Aorta (tissue), 5 donors: ENCODE results near the gene ACOT9. TPM values are rescaled to one million over a fixed set of nuclear protein-coding genes. Genes with fewer than 3 reads are reported as not detected.

Source experiments
- ATAC-seq: fragments of 200-7000 bp; cut with Tn5 transposase; one replicate; pipeline ENCODE4 v1.9.1; 2022; ENCODE audit warnings: moderate library complexity; ENCODE audit not compliant: low FRiP score
- DNase-seq, 2 donors: peaks; one replicate each; pipeline ENCODE4 v3.0.0-alpha.2; 2020
- H3K27ac ChIP-seq, 2 donors: one replicate each; pipeline ENCODE4 v1.5.1; 2013; ENCODE audit warnings: low read length in 2 of 2, mild to moderate bottlenecking in 2 of 2, moderate library complexity in 2 of 2, control low read depth in 1 of 2, inconsistent platforms in 1 of 2, low read depth in 1 of 2
- H3K27me3 ChIP-seq, 2 donors: one replicate each; pipeline ENCODE4 v1.6.1; 2013; ENCODE audit warnings: control low read depth in 1 of 2, low read length in 1 of 2, mild to moderate bottlenecking in 1 of 2, moderate library complexity in 1 of 2; ENCODE audit not compliant: insufficient read depth in 2 of 2, control insufficient read depth in 1 of 2
- H3K36me3 ChIP-seq, 2 donors: one replicate each; pipeline ENCODE4 v1.6.1; 2013; ENCODE audit warnings: control low read depth in 1 of 2, low read length in 1 of 2, mild to moderate bottlenecking in 1 of 2; ENCODE audit not compliant: insufficient read depth in 2 of 2, control insufficient read depth in 1 of 2
- H3K4me1 ChIP-seq, 2 donors: one replicate each; pipeline ENCODE4 v1.6.1; 2013; ENCODE audit warnings: low read length in 2 of 2, control low read depth in 1 of 2, mild to moderate bottlenecking in 1 of 2, moderate library complexity in 1 of 2; ENCODE audit not compliant: insufficient read depth in 2 of 2, control insufficient read depth in 1 of 2
- H3K4me3 ChIP-seq, 2 donors: one replicate each; pipeline ENCODE4 v1.5.1; 2013; ENCODE audit warnings: low read length in 2 of 2, control low read depth in 1 of 2, mild to moderate bottlenecking in 1 of 2
- H3K9me3 ChIP-seq: one replicate; pipeline ENCODE4 v1.6.1; 2013; ENCODE audit warnings: mild to moderate bottlenecking, low read length; ENCODE audit not compliant: control insufficient read depth
- WGBS, 2 donors: extraction: QIAGEN DNeasy Blood & Tissue Kit; methylation state at CpG; one replicate each; pipeline ENCODE4 v1.1.7; 2013; 5-methylcytosine and 5-hydroxymethylcytosine counted together
- intact Hi-C, 2 donors: fragments of 100-400 bp; cut with DNase I; formaldehyde crosslinking; loops; one replicate each; pipeline versions ENCODE4 v1.14.2 to v1.15.0; 2022
- polyA plus RNA-seq, 2 donors: library from polyadenylated mRNA; stranded (reverse); fragments of 200-250 nt; gene quantifications; one replicate each; pipeline ENCODE4 v1.2.3, GENCODE V29; 2013
- total RNA-seq, 2 donors: library from RNA; stranded (reverse); fragmentation: NEBNext Ultra II Directional; extraction: Animal tissue kit (Norgen Biotek cat#: 25700); gene quantifications; one replicate each; pipeline ENCODE4 v1.2.1, GENCODE V29; 2021
- donor health status: healthy with polysubstance abuse.
- donor health status: Bipolar disorder and iron deficiency.
- donor health status: DM: no; HTN: no; CAD: no.
- donor health status: DM: no; HTN: no; CAD: no.
- donor health status: DM: yes; HTN: yes; CAD: no.

The ACOT9 gene
- total and polyA plus RNA-seq, 4 donors: 21.7 to 69.1 (median 60.9) TPM

DNA sequence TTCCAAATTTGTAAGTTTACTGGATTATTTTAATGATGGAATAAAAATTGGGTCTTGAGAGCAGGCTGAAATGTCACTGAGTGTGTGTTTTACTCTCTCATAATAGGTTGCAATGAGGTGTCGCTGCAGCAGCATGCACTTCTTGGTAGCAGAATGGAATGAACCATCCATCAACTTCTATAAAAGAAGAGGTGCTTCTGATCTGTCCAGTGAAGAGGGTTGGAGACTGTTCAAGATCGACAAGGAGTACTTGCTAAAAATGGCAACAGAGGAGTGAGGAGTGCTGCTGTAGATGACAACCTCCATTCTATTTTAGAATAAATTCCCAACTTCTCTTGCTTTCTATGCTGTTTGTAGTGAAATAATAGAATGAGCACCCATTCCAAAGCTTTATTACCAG, 42.5 kb upstream of the ACOT9 start:
- Histone ChIP-seq H3K27ac (no peak overlapping the region), H3K4me3 (no peak overlapping the region), H3K4me1 (no peaks in the 10 kb centered on the region), H3K36me3 (no peaks in the 10 kb centered on the region), H3K9me3 (no peaks in the 10 kb centered on the region), H3K27me3 (no peaks in the 10 kb centered on the region)
- intact Hi-C loops: loop anchor here (10.0 kb wide), 1 partner anchor 91 kb away; no protein-coding TSS in a partner anchor
- DNase-seq: no peak
- no peak for ATAC-seq
- WGBS, 2 donors: 48 to 62% methylated on average over 2 of the region's 2 CpGs

DNA sequence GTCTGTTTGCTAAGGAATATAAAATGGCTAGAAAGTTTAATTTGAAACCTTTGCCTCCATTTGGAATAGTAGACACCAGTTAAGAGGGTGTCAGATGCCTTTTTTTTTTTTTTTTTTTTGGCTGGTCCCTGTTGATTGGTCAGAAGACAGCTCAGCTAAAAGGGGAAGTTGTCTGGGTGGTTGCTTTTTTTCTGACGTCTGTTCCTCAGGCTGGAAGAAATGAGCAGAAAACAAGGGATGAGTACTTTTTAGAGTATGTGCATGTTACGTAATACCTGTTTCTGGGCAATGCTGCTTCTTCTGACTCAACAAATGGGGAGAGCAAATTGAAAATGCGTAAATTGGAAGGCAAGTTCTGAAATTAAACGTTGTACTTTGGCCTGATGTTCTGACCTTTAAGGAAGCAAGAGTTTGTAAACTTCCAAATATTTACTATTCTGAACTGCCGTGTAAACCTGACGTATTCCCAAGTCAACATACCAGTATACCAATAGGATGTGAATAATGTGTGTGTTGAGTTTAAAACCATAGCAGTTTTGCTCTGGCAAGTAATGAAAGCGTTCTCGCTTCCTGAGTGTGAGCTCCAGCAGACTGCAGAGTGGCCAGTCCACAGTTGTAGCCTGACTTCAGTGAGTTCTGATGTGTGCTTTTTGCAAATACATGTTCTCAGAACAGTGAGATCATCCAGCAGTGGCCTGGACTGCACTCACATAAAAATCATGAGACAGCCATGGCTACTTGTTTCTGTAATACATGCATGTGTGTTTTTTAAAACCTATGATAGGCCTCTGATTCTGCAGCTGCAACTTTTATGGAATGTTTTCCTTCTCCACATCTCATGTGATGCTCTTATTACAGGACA, 41.6 kb upstream of the ACOT9 start:
- peak overlapping the region in 1 of 2 donors; percentile 82 for H3K27ac ChIP-seq
- H3K27me3 ChIP-seq: no peaks in the 10 kb centered on the region
- DNase-seq (no peak), ATAC-seq (no peak)
- no peaks in the 10 kb centered on the region for H3K36me3 ChIP-seq
- 16 to 49% methylated on average over 8 of the region's 8 CpGs for WGBS, 2 donors
- H3K4me3 ChIP-seq: peak overlapping the region; percentile 78 to 95
- no peaks in the 10 kb centered on the region for H3K4me1 ChIP-seq
- intact Hi-C loops: loop anchor here (10.0 kb wide), 1 partner anchor 90 kb away; no protein-coding TSS in a partner anchor
- H3K9me3 ChIP-seq: no peaks in the 10 kb centered on the region

DNA sequence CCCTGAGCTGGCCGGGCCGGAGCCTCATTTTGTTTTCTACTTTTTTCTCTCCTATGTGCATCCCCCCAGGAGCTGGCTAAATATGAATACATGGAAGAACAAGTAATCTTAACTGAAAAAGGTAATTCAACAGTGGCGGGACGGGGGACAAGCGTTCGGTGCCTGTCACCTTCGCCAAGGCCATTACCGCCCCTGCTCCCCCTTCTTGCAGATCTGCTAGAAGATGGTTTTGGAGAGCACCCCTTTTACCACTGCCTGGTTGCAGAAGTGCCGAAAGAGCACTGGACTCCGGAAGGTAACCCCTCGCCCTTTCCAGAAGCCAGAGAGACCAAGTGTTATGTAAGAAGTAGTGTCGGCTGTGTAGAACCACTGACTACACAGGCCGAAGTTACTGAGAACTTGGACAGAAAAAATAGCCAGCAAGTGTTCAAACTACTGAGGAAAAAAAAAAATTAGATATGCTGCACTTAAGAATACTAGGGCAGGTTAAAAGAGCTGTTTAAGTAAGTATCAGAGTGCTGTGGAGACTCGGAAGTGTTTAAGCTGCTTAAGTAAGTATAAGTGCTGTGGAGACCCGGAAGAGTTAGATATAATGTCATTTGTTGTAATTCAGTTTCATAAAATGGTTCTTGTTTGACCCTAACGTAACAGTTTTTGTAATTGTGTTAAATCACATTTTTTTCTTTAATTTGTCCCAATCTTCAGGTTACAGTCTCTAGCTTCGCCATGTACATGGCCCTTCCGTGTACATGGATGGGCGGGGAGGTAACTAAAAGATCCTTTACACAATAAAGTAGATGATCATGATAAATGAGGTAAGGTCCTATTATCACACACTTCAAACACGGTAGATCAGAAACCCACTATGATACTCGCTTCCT, 40.8 kb upstream of the ACOT9 start:
- intact Hi-C loops: loop anchor here (2.0 to 10.0 kb wide), 5 partner anchors 19 to 119 kb away; partner anchors contain the start of gene ACOT9 (in 1 of the 2)
- H3K27ac ChIP-seq: peak overlapping the region; percentile 7 to 66
- H3K27me3 ChIP-seq: no peaks in the 10 kb centered on the region
- peak in 1 of 2 donors; percentile 47 for DNase-seq
- WGBS, 2 donors: 14 to 45% methylated on average over 21 of the region's 21 CpGs
- H3K4me1 ChIP-seq: no peaks in the 10 kb centered on the region
- H3K9me3 ChIP-seq: no peaks in the 10 kb centered on the region
- peak overlapping the region; percentile 78 to 95 for H3K4me3 ChIP-seq
- no peaks in the 10 kb centered on the region for H3K36me3 ChIP-seq
- no peak for ATAC-seq

DNA sequence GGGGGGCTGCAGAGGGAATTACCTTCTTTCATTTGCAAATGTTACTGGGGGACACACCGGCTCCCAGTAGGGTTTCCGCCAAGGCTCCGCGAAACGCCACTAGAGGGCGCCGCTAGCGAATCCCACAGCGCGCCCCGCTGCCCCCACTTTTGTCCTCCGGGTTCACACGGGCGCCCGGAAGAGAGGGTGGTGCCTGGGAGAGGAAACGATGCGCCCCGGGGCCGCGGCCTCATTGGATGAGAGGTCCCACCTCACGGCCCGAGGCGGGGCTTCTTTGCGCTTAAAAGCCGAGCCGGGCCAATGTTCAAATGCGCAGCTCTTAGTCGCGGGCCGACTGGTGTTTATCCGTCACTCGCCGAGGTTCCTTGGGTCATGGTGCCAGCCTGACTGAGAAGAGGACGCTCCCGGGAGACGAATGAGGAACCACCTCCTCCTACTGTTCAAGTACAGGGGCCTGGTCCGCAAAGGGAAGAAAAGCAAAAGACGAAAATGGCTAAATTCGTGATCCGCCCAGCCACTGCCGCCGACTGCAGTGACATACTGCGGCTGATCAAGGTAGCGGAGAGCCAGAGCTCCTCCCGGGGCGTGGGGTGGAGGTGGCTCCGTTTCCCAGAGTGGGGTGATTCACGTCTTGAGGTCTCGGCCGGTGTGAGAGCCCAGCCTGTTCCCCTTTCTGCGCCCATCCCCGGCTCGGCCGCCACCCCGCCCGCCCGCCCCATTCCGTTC, 40.0 kb upstream of the ACOT9 start, which contains the start of gene SAT1:
SAT1 (plus strand) TSS at position 311 of the 726 bp plus-strand sequence; CDS start at position 490, 179 bp downstream.
- Histone ChIP-seq H3K9me3 (no peaks in the 10 kb centered on the region), H3K4me3 (peak within 1 kb of the TSS; percentile 78 to 95), H3K4me1 (no peaks in the 10 kb centered on the region), H3K36me3 (no peaks in the 10 kb centered on the region), H3K27me3 (no peaks in the 10 kb centered on the region), H3K27ac (peak within 1 kb of the TSS; percentile 23 to 98)
- DNase-seq (peak; percentile 97 to 98), ATAC-seq (peak; percentile 97)
- intact Hi-C loops: loop anchor here (2.0 to 10.0 kb wide), 5 partner anchors 20 to 120 kb away; partner anchors contain the start of gene ACOT9 (in 1 of the 2)
- 0 to 25% methylated on average over 55 to 58 of the region's 58 CpGs for WGBS, 2 donors

- ATAC-seq (no peak), DNase-seq (no peak)
- Histone ChIP-seq H3K9me3 (no peaks in the 10 kb centered on the region), H3K36me3 (no peaks in the 10 kb centered on the region), H3K27ac (peak overlapping the region in 1 of 2 donors; percentile 45), H3K4me3 (no peak overlapping the region), H3K27me3 (no peaks in the 10 kb centered on the region), H3K4me1 (no peaks in the 10 kb centered on the region)
- intact Hi-C loops: loop anchor here (2.0 to 10.0 kb wide), 5 partner anchors 20 to 120 kb away; partner anchors contain the start of gene ACOT9 (in 1 of the 2)
- 15 to 32% methylated on average over 6 of the region's 6 CpGs for WGBS, 2 donors
Measured at GRCh38 chrX:23782455-23782854, 39.4 kb upstream of the ACOT9 start.

DNA sequence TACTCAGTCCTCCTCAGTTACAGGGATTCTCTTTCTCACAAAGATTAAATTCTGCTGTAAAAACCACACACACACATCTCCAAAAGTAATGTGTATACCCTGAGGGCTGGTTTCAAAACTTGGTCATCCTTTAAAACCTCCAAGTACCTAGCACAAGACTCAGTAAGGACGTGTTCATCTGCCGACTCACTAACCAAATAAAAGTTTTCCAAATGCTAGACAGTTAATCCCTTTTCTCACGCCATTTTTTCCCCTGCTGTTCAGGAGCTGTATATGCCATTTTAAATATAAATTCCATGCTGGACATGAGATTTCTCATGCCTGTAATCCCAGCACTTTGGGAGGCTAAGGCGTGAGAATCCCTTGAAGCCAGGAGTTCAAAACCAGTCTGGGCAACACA, 35.9 kb upstream of the ACOT9 start:
- Histone ChIP-seq H3K4me1 (no peaks in the 10 kb centered on the region), H3K9me3 (no peaks in the 10 kb centered on the region), H3K27ac (no peak overlapping the region), H3K27me3 (no peaks in the 10 kb centered on the region), H3K4me3 (no peak overlapping the region), H3K36me3 (no peaks in the 10 kb centered on the region)
- WGBS, 2 donors: 59 to 70% methylated on average over 4 of the region's 4 CpGs
- intact Hi-C loops: no loop called here
- DNase-seq (no peak), ATAC-seq (no peak)

- Histone ChIP-seq H3K9me3 (no peaks in the 10 kb centered on the region), H3K4me3 (no peak overlapping the region), H3K27me3 (no peaks in the 10 kb centered on the region), H3K4me1 (no peaks in the 10 kb centered on the region), H3K36me3 (no peaks in the 10 kb centered on the region), H3K27ac (no peak overlapping the region)
- DNase-seq: no peak
- ATAC-seq: no peak
- intact Hi-C loops: no loop called here
- WGBS, 2 donors: 79 to 98% methylated on average over 3 of the region's 3 CpGs
Measured at GRCh38 chrX:23776363-23776762, 33.3 kb upstream of the ACOT9 start.

DNA sequence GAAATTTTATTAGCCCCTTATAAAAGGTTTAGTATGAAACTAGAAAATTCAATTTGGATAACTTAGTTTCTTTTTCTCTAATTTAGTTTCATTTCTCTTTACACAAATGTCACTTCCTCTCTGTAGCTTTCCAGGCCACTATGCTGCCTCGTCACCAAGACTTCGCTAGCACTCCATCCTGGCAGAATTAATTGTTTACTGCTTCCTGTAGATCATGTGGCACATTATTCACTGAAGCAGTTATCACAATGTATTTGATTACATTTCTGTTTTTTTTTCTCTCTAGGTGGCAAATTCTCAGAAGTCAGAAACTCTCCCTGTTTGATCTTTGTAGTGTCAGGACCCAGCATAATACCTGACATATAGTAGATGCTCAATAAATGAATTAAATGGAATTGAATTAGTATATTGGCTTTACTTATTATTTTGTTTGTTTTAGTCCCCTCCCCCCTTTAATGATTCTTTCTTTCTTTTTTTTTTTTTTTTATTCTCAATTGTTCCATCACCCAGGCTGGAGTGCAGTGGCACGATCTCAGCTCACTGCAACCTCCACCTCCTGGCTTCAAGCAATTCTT, 30.6 kb upstream of the ACOT9 start:
- no peak for DNase-seq
- intact Hi-C loops: no loop called here
- Histone ChIP-seq H3K27ac (no peak overlapping the region), H3K4me1 (no peaks in the 10 kb centered on the region), H3K4me3 (no peak overlapping the region), H3K27me3 (no peaks in the 10 kb centered on the region), H3K9me3 (no peaks in the 10 kb centered on the region), H3K36me3 (no peaks in the 10 kb centered on the region)
- no peak for ATAC-seq
- 79 to 82% methylated on average over 3 of the region's 3 CpGs for WGBS, 2 donors
